ENCODE results near the gene RLF. TPM values are rescaled to one million over a fixed set of nuclear protein-coding genes. Genes with fewer than 3 reads are reported as not detected.

RLF gene
- total and polyA plus RNA-seq, 9 of the 15 experiments (the other 6 are each of a cell fraction or from before 2014, with no cell fraction given), result 3.6 to 35.0 (median 21.2) TPM

DNA sequence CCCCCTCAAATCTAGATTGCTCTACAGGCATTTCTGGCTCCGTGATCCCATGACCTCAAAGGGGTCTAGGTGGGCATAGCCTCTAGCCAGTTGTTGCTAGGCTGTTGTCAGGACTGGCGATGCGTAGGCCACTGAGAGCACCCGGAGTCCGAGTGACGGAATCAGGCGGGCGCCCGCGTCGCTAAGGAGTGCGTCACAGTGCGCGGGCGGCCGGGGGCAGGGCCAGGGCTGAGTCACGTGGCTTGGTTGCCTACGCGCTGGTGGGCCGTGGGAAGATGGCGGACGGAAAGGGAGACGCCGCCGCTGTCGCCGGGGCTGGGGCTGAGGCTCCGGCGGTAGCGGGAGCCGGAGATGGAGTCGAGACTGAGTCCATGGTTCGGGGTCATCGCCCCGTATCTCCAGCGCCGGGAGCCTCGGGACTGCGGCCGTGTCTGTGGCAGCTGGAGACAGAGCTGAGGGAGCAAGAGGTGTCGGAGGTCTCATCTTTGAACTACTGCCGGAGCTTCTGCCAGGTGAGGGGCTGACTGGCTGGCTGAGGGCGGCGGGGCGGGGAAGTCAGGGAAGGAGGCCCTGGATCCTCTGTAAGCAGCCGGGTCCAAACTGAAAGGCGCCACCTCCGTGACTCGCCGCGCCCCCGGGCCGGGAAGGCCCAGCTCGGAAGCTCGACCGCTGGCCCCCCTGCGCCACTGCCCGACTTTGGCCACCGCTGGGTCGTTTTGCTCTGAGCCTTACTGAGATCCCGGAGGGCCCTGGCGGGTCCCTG lies at the start of gene RLF (continued):
- TF ChIP-seq L3MBTL2 (IDR thresholded peaks at IDR 0.05) (peak; percentile 46; the same call in 1 of the 2 replicates), ZNF589 (CRISPR knock-in tag; IDR thresholded peaks at IDR 0.05; ENCODE audit: low read depth) (no peak), CEBPG (CRISPR knock-in tag; IDR thresholded peaks at IDR 0.05) (peak; percentile 17; the same call in 1 of the 2 replicates), CEBPG (tag; conservative IDR thresholded peaks at IDR 0.05 in 1 of 2, IDR thresholded peaks at IDR 0.05 in 1 of 2) (no peak), ATF1 (CRISPR knock-in tag; IDR thresholded peaks at IDR 0.05) (peak; percentile 100), ATF1 (tag; IDR thresholded peaks at IDR 0.05) (peak; percentile 100), NFIX (CRISPR knock-in tag; IDR thresholded peaks at IDR 0.05; ENCODE audit: low read depth) (no peak), TAF1 (IDR thresholded peaks at IDR 0.05; ENCODE audit: control insufficient read depth, extremely low read depth, insufficient read depth, low read length, severe bottlenecking) (peak; percentile 93), NFIC (IDR thresholded peaks at IDR 0.05) (peak; percentile 44), ZNF830 (CRISPR knock-in tag; IDR thresholded peaks at IDR 0.05) (peak; percentile 68; the same call in 1 of the 2 replicates), GABPB1 (CRISPR knock-in tag; IDR thresholded peaks at IDR 0.05) (peak; percentile 64), SMARCA5 (IDR thresholded peaks at IDR 0.05) (no peak)
- TF ChIP-seq, protein P1, sequence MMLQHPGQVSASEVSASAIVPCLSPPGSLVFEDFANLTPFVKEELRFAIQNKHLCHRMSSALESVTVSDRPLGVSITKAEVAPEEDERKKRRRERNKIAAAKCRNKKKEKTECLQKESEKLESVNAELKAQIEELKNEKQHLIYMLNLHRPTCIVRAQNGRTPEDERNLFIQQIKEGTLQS (IDR thresholded peaks at IDR 0.05), result peak; percentile 64
- TF ChIP-seq, protein P1 (CRISPR knock-in tag; conservative IDR thresholded peaks at IDR 0.05), result peak; percentile 17; the same call in 1 of the 2 replicates
- TF ChIP-seq, protein P2, sequence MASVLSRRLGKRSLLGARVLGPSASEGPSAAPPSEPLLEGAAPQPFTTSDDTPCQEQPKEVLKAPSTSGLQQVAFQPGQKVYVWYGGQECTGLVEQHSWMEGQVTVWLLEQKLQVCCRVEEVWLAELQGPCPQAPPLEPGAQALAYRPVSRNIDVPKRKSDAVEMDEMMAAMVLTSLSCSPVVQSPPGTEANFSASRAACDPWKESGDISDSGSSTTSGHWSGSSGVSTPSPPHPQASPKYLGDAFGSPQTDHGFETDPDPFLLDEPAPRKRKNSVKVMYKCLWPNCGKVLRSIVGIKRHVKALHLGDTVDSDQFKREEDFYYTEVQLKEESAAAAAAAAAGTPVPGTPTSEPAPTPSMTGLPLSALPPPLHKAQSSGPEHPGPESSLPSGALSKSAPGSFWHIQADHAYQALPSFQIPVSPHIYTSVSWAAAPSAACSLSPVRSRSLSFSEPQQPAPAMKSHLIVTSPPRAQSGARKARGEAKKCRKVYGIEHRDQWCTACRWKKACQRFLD (CRISPR knock-in tag; IDR thresholded peaks at IDR 0.05), result peak; percentile 79; the same call in 1 of the 2 replicates
- TF ChIP-seq, protein P3, sequence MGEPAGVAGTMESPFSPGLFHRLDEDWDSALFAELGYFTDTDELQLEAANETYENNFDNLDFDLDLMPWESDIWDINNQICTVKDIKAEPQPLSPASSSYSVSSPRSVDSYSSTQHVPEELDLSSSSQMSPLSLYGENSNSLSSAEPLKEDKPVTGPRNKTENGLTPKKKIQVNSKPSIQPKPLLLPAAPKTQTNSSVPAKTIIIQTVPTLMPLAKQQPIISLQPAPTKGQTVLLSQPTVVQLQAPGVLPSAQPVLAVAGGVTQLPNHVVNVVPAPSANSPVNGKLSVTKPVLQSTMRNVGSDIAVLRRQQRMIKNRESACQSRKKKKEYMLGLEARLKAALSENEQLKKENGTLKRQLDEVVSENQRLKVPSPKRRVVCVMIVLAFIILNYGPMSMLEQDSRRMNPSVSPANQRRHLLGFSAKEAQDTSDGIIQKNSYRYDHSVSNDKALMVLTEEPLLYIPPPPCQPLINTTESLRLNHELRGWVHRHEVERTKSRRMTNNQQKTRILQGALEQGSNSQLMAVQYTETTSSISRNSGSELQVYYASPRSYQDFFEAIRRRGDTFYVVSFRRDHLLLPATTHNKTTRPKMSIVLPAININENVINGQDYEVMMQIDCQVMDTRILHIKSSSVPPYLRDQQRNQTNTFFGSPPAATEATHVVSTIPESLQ (CRISPR knock-in tag; IDR thresholded peaks at IDR 0.05), result no peak
- TF ChIP-seq, protein P4, sequence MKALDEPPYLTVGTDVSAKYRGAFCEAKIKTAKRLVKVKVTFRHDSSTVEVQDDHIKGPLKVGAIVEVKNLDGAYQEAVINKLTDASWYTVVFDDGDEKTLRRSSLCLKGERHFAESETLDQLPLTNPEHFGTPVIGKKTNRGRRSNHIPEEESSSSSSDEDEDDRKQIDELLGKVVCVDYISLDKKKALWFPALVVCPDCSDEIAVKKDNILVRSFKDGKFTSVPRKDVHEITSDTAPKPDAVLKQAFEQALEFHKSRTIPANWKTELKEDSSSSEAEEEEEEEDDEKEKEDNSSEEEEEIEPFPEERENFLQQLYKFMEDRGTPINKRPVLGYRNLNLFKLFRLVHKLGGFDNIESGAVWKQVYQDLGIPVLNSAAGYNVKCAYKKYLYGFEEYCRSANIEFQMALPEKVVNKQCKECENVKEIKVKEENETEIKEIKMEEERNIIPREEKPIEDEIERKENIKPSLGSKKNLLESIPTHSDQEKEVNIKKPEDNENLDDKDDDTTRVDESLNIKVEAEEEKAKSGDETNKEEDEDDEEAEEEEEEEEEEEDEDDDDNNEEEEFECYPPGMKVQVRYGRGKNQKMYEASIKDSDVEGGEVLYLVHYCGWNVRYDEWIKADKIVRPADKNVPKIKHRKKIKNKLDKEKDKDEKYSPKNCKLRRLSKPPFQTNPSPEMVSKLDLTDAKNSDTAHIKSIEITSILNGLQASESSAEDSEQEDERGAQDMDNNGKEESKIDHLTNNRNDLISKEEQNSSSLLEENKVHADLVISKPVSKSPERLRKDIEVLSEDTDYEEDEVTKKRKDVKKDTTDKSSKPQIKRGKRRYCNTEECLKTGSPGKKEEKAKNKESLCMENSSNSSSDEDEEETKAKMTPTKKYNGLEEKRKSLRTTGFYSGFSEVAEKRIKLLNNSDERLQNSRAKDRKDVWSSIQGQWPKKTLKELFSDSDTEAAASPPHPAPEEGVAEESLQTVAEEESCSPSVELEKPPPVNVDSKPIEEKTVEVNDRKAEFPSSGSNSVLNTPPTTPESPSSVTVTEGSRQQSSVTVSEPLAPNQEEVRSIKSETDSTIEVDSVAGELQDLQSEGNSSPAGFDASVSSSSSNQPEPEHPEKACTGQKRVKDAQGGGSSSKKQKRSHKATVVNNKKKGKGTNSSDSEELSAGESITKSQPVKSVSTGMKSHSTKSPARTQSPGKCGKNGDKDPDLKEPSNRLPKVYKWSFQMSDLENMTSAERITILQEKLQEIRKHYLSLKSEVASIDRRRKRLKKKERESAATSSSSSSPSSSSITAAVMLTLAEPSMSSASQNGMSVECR (CRISPR knock-in tag; IDR thresholded peaks at IDR 0.05), result peak; percentile 88
- TF ChIP-seq, protein P5, sequence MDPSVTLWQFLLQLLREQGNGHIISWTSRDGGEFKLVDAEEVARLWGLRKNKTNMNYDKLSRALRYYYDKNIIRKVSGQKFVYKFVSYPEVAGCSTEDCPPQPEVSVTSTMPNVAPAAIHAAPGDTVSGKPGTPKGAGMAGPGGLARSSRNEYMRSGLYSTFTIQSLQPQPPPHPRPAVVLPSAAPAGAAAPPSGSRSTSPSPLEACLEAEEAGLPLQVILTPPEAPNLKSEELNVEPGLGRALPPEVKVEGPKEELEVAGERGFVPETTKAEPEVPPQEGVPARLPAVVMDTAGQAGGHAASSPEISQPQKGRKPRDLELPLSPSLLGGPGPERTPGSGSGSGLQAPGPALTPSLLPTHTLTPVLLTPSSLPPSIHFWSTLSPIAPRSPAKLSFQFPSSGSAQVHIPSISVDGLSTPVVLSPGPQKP (CRISPR knock-in tag; IDR thresholded peaks at IDR 0.05), result no peak
